Left ventricle myocardium inferior (tissue), 1 donor: ENCODE results near the gene PROCA1. TPM values are rescaled to one million over a fixed set of nuclear protein-coding genes. Genes with fewer than 3 reads are reported as not detected.

Experiments
- DNase-seq: peaks from one replicate; pipeline ENCODE4 v3.0.0-alpha.2; 2020
- H3K27ac ChIP-seq: fragments of 200-600 bp; replicated peaks from 2 replicates; pipeline ENCODE4 v1.8.0; 2021
- H3K27me3 ChIP-seq: fragments of 200-600 bp; 2 replicates; pipeline ENCODE4 v1.8.0; 2021; ENCODE audit warnings: low read depth
- H3K36me3 ChIP-seq: fragments of 200-600 bp; 2 replicates; pipeline ENCODE4 v1.8.0; 2021
- H3K4me1 ChIP-seq: fragments of 200-600 bp; 2 replicates; pipeline ENCODE4 v1.8.0; 2021
- H3K4me3 ChIP-seq: fragments of 200-600 bp; 2 replicates; pipeline ENCODE4 v1.8.0; 2021; ENCODE audit warnings: mild to moderate bottlenecking, moderate library complexity
- H3K9me3 ChIP-seq: fragments of 200-600 bp; replicated peaks from 2 replicates; pipeline ENCODE4 v1.8.0; 2021
- intact Hi-C: fragments of 100-400 bp; cut with micrococcal nuclease; formaldehyde crosslinking; loops from one replicate; pipeline ENCODE4 v1.11.0; 2022
- total RNA-seq: library from RNA; stranded (reverse); fragmentation: NEBNext Ultra II Directional; extraction: Animal tissue kit (Norgen Biotek cat#: 25700); gene quantifications from one replicate; pipeline ENCODE4 v1.2.1, GENCODE V29; 2021
- TF ChIP-seq, protein P1 (sequence below): fragments of 200-600 bp; IDR thresholded peaks from 2 replicates; pipeline ENCODE4 v1.8.0; 2021; ENCODE audit warnings: antibody characterized with exemption, mild to moderate bottlenecking, borderline replicate concordance
- donor health status: DM: no; HTN: yes; CAD: no; lungs with severe emphysema.

Gene PROCA1
- total RNA-seq, 1 donor from 2014 or later = 1.3 TPM

DNA sequence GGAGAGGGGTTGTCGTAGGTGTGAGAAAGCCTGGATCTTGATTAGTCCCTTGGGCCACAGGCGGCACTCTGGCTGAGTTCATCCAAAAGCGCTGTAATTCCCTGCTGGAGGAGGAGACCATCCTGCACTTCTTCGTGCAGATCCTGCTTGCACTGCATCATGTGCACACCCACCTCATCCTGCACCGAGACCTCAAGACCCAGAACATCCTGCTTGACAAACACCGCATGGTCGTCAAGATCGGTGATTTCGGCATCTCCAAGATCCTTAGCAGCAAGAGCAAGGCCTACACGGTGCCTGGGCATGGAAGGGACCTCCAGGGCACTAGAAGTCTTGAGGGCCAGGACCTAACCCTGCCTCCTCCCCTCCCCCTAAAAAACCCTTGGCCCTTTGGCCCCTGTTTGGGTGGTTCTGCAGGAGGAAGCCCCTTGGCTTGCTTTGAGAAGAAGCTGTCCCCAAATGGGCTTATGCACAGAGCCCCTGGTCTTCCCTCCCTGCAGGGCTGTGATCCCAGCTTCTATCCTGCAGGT is 23.1 kb upstream of the PROCA1 start:
- intact Hi-C loops = no loop called here
- no peaks in the 10 kb centered on the region for H3K36me3 ChIP-seq
- no peak for DNase-seq
- no peak overlapping the region for H3K4me3 ChIP-seq
- no peak overlapping the region for H3K27ac ChIP-seq
- H3K27me3 ChIP-seq = no peaks in the 10 kb centered on the region
- H3K9me3 ChIP-seq = no peaks in the 10 kb centered on the region
- TF ChIP-seq, protein P1, sequence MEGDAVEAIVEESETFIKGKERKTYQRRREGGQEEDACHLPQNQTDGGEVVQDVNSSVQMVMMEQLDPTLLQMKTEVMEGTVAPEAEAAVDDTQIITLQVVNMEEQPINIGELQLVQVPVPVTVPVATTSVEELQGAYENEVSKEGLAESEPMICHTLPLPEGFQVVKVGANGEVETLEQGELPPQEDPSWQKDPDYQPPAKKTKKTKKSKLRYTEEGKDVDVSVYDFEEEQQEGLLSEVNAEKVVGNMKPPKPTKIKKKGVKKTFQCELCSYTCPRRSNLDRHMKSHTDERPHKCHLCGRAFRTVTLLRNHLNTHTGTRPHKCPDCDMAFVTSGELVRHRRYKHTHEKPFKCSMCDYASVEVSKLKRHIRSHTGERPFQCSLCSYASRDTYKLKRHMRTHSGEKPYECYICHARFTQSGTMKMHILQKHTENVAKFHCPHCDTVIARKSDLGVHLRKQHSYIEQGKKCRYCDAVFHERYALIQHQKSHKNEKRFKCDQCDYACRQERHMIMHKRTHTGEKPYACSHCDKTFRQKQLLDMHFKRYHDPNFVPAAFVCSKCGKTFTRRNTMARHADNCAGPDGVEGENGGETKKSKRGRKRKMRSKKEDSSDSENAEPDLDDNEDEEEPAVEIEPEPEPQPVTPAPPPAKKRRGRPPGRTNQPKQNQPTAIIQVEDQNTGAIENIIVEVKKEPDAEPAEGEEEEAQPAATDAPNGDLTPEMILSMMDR = no peak
- no peaks in the 10 kb centered on the region for H3K4me1 ChIP-seq

DNA sequence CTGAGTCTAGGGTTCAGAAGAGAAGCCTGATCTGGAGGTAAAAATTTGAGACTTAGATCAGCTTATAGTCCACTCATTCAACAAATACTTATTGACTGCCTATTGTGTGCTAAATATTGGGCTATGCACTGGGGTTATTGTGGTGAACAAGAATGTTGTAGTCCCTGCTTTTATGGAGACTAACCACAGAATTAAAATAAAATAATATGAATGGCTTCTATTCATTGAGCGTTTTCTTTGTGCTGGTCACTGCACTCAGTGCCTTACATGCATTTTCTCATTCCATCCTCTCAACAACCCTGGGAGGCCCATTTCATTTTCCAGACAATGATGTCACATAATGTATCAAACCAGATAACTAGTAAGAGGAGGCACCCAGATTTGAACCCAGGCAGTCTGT is 21.7 kb upstream of the PROCA1 start:
- H3K4me3 ChIP-seq = no peak overlapping the region
- TF ChIP-seq, protein P1 = no peak
- no peaks in the 10 kb centered on the region for H3K27me3 ChIP-seq
- H3K27ac ChIP-seq = no peak overlapping the region
- DNase-seq = no peak
- peaks cover 11% of the 10 kb centered on the region for H3K4me1 ChIP-seq
- intact Hi-C loops = no loop called here
- no peaks in the 10 kb centered on the region for H3K36me3 ChIP-seq
- H3K9me3 ChIP-seq = no peaks in the 10 kb centered on the region

DNA sequence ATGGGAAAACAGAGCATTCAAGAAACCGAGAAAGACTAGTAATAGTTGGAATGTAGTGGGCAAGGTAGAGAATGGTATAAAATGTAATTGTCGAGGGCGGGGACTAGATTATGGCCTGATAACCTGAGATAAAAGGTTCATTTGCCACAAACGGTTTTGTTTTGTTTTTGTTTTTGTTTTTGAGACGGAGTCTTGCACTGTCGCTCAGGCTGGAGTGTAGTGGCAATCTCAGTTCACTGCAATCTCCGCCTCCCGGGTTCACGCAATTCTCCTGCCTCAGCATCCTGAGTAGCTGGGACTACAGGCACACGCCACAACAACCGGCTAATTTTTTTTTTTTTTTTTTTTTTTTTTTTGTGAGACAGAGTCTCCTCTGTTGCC is 18.3 kb upstream of the PROCA1 start:
- TF ChIP-seq, protein P1 = no peak
- intact Hi-C loops = no loop called here
- peaks cover 41% of the 10 kb centered on the region for H3K4me1 ChIP-seq
- no peak for DNase-seq
- no peaks in the 10 kb centered on the region for H3K9me3 ChIP-seq
- H3K27me3 ChIP-seq = no peaks in the 10 kb centered on the region
- no peak overlapping the region for H3K4me3 ChIP-seq
- no peak overlapping the region for H3K27ac ChIP-seq
- no peaks in the 10 kb centered on the region for H3K36me3 ChIP-seq

GRCh38 chr17:28728364-28729200 is 16.9 kb upstream of the PROCA1 start, which contains the start of gene NEK8:
NEK8 (plus strand) TSS chr17:28728788; CDS start chr17:28728814, 26 bp downstream.
- Histone ChIP-seq H3K36me3 (peaks cover 12% of the 10 kb centered on the region), H3K4me3 (peak within 1 kb of the TSS; percentile 78), H3K27me3 (no peaks in the 10 kb centered on the region), H3K4me1 (peaks cover 43% of the 10 kb centered on the region), H3K9me3 (no peaks in the 10 kb centered on the region), H3K27ac (peak within 1 kb of the TSS; percentile 98)
- intact Hi-C loops = no loop called here
- peak; percentile 95 for DNase-seq
- TF ChIP-seq, protein P1 = no peak

GRCh38 chr17:28726627-28727491 is 15.2 kb upstream of the PROCA1 start:
- peak overlapping the region; percentile 78 for H3K4me3 ChIP-seq
- TF ChIP-seq, protein P1 = peak; percentile 99
- H3K9me3 ChIP-seq = no peaks in the 10 kb centered on the region
- no peaks in the 10 kb centered on the region for H3K27me3 ChIP-seq
- H3K36me3 ChIP-seq = peaks cover 30% of the 10 kb centered on the region
- DNase-seq = peak; percentile 91
- intact Hi-C loops = no loop called here
- H3K27ac ChIP-seq = peak overlapping the region; percentile 98
- H3K4me1 ChIP-seq = peaks cover 57% of the 10 kb centered on the region
